ENCODE data around the gene RPS3.
"Not testable (repeated sequence)": the region's sequence is repeated elsewhere in the genome, so short reads cannot be mapped to it uniquely, and the experiment has no call there.

The RPS3 gene

DNA sequence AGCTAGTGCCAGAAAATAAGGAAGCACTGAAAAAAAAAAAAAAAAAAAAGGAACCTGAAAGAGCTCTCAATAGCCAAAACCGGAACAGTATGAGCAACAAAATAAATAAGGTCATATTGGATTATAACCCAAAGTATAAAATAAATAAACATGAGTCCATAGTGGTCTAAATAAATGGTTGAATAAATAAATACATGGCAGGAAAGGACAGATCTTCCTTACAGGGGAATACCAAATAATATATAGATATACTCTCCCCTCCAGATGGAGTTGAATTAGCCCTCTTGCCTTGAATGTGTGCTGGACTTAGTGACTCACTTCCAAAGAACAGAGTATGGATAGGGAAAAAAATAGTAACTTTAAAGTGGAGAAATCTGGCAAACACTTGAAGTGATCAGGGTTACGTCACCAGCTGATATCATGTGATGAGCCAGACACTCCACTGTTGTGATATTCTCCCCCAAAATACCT is 33.6 kb upstream of the RPS3 start:
- no peak overlapping the region for H3K27ac ChIP-seq (ENCODE audit: low read depth, low read length)
- no peaks in the 10 kb centered on the region for H3K36me3 ChIP-seq (ENCODE audit: insufficient read depth, low read length)
- no peak overlapping the region for H3K9ac ChIP-seq (ENCODE audit: low read depth, low read length)
- 88% methylated on average over 1 of the region's 2 CpGs for WGBS
- no peaks in the 10 kb centered on the region for H3K4me1 ChIP-seq (ENCODE audit: insufficient read depth, low read length)
- no peaks in the 10 kb centered on the region for H3K9me3 ChIP-seq (ENCODE audit: insufficient read depth, low read depth, low read length)
- no peaks in the 10 kb centered on the region for H3K27me3 ChIP-seq (ENCODE audit: insufficient read depth, low read length)
- no peak overlapping the region for H3K4me3 ChIP-seq (ENCODE audit: low read length)

DNA sequence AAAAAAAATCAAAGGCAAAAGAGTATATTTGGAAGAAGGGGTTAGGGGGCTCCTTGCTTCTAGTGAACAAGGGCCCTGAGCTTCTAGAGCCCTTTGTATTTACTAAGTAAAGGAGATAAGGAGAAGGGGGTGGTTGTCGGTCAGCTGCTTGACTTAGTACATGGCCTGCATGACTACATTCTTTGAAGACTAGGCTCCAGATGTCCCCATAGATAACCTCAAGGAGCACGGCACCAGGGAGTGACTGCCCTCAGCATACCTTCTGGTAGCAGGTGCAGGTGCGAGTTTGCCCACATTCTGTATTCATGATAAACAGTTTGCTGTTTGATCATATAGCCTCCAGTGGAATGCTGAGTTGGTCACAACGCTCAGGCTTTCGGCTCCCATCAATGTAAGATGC is 32.5 kb upstream of the RPS3 start:
- H3K9ac ChIP-seq (ENCODE audit: low read depth, low read length); H3K36me3 ChIP-seq (ENCODE audit: insufficient read depth, low read length); H3K4me1 ChIP-seq (ENCODE audit: insufficient read depth, low read length); H3K27me3 ChIP-seq (ENCODE audit: insufficient read depth, low read length); H3K9me3 ChIP-seq (ENCODE audit: insufficient read depth, low read depth, low read length); H3K4me3 ChIP-seq (ENCODE audit: low read length); H3K27ac ChIP-seq (ENCODE audit: low read depth, low read length): not testable (repeated sequence)
- WGBS = 93% methylated on average over 5 of the region's 5 CpGs

DNA sequence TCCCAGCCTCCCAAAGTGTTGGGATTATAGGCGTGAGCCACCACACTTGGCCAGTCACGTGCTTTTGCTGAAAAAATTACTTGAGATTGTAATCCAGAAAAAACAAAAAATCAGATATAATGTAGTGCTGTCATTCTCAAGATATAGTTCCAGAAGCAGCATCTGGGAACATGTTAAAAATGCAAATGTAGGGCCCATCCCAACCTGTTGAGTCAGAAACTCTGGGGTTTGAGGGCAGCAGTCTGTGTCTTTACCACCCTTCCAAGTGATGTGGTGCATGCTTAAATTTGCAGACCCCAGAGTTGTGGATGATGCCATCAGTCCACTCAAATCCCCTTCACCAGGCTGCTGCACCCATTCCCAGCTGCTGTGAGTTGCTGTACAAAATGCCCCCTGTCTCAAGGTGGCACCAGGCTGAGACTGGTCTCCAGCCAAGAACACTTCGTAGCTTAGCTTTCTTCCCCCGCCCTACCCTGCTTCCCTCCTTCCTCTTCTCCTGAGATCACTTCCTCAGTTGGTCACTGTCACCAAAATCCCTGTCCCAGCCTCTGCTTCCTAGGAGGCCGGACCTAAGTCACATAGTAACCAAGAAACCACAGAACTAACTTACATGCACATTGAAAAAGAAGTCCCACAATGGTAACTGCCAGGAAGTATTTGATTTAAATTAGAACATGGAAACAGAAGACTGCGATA is 29.6 kb upstream of the RPS3 start:
- H3K36me3 ChIP-seq (ENCODE audit: insufficient read depth, low read length) = no peaks in the 10 kb centered on the region
- H3K9ac ChIP-seq (ENCODE audit: low read depth, low read length) = no peak overlapping the region
- 93% methylated on average over 6 of the region's 6 CpGs for WGBS
- no peaks in the 10 kb centered on the region for H3K27me3 ChIP-seq (ENCODE audit: insufficient read depth, low read length)
- H3K4me1 ChIP-seq (ENCODE audit: insufficient read depth, low read length) = no peaks in the 10 kb centered on the region
- H3K9me3 ChIP-seq (ENCODE audit: insufficient read depth, low read depth, low read length) = no peaks in the 10 kb centered on the region
- no peak overlapping the region for H3K27ac ChIP-seq (ENCODE audit: low read depth, low read length)
- no peak overlapping the region for H3K4me3 ChIP-seq (ENCODE audit: low read length)

DNA sequence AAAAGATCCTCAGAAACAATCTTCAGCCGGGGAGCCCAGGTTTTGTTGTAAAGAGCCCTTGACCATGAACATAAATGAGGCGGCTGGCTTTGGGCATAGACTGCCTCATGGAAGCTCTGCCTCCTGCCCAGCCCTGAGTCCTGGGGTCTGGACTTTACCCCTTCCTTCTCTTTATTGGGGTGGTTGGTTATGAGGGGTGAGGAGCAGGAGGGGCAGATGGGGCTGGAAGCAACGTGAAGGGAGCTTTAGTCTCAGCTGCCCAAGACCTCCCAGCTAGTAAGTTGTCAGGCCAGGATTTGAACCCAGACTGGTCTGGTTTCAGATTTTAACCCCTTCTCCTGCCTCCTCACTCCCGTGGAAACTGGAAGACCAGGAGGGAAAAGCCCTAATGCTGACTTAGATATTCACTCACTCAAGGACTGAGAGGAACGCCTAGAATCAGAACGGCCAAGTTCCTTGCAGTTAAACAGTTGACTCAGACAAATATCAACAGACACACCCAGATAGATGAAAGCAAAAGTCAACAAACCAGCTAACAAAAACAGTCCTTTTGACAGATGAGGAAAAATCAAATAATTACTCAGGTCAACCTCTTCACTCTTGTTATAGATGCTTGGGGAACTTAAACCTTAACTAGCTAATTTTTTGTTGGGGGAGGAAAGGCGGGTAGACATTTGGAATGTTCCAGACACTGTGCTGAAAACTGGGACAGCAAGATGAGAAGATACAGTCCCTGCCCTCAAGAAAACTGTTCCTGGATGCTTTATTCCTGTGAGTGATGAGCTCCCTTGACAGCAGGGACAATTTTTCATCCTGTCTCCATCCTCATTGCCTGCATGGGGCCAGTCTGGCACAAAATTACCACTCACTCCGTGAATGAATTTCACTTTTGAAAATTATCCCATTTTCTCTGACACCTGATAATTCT is 27.1 kb upstream of the RPS3 start:
- 88% methylated on average over 8 of the region's 8 CpGs for WGBS
- Histone ChIP-seq H3K27ac (ENCODE audit: low read depth, low read length) (no peak overlapping the region), H3K9ac (ENCODE audit: low read depth, low read length) (no peak overlapping the region), H3K4me1 (ENCODE audit: insufficient read depth, low read length) (no peaks in the 10 kb centered on the region), H3K9me3 (ENCODE audit: insufficient read depth, low read depth, low read length) (no peaks in the 10 kb centered on the region), H3K4me3 (ENCODE audit: low read length) (no peak overlapping the region), H3K36me3 (ENCODE audit: insufficient read depth, low read length) (no peaks in the 10 kb centered on the region), H3K27me3 (ENCODE audit: insufficient read depth, low read length) (no peaks in the 10 kb centered on the region)

DNA sequence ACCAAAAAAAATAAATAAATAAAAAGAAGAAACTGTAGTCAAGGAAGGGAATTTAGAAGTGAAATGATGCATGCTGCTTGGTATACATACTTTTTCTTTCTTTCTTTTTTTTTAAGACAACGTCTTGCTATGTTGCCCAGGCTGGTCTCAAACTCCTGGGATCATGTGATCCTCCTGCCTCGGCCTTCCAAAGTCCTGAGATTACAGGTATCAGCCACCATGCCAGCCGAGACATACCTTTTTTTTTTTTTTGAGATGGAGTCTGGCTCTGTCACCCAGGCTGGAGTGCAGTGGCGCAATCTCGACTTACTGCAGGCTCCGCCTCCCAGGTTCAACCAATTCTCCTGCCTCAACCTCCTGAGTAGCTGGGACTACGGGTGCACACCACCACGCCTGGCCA is 26.1 kb upstream of the RPS3 start:
- H3K9ac ChIP-seq (ENCODE audit: low read depth, low read length) = no peak overlapping the region
- no peaks in the 10 kb centered on the region for H3K4me1 ChIP-seq (ENCODE audit: insufficient read depth, low read length)
- no peak overlapping the region for H3K4me3 ChIP-seq (ENCODE audit: low read length)
- 91% methylated on average over 8 of the region's 8 CpGs for whole genome bisulfite sequencing
- H3K36me3 ChIP-seq (ENCODE audit: insufficient read depth, low read length) = no peaks in the 10 kb centered on the region
- H3K9me3 ChIP-seq (ENCODE audit: insufficient read depth, low read depth, low read length) = no peaks in the 10 kb centered on the region
- H3K27ac ChIP-seq (ENCODE audit: low read depth, low read length) = no peak overlapping the region
- H3K27me3 ChIP-seq (ENCODE audit: insufficient read depth, low read length) = no peaks in the 10 kb centered on the region

DNA sequence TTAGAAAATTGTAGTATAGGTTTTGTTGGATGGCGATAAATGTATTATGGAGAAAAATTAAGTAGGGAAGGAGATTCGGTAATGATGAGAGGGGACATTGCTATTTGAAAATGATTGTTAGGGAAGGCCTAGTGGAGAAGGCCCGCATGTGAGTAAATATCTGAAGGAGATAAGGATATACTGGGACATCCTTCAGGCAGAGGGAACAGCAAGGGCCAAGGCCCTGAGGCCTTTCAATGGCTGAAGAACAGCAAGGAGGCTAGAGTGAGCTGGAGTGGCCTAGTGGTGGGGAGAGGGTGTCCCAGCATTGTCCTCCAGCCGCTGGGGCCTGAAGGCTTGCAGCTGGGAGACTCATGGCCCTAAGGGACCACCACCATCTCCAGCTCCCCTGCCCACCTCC is 24.7 kb upstream of the RPS3 start:
- Histone ChIP-seq H3K36me3 (ENCODE audit: insufficient read depth, low read length) (no peaks in the 10 kb centered on the region), H3K4me1 (ENCODE audit: insufficient read depth, low read length) (no peaks in the 10 kb centered on the region), H3K27me3 (ENCODE audit: insufficient read depth, low read length) (no peaks in the 10 kb centered on the region), H3K4me3 (ENCODE audit: low read length) (no peak overlapping the region), H3K9ac (ENCODE audit: low read depth, low read length) (no peak overlapping the region), H3K9me3 (ENCODE audit: insufficient read depth, low read depth, low read length) (no peaks in the 10 kb centered on the region), H3K27ac (ENCODE audit: low read depth, low read length) (no peak overlapping the region)
- 91% methylated on average over 4 of the region's 4 CpGs for WGBS

DNA sequence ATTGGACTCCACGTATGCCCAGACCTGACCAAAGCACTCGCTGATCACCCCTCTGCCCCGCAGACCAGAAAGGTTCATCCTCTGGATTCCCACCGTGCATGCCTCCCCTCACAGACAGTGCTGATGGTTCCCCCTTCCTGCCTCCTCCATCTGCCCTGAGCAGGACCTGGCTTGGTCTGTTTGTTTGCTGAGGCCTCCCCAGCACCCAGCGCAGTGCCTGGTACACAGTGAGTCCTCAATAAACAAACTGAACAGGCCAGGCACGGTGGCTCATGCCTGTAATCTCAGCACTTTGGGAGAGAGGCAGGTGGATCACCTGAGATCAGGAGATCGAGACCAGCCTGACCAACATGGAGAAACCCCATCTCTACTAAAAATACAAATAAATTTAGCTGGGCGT is 23.7 kb upstream of the RPS3 start:
- Histone ChIP-seq H3K27me3 (ENCODE audit: insufficient read depth, low read length) (no peaks in the 10 kb centered on the region), H3K4me3 (ENCODE audit: low read length) (no peak overlapping the region), H3K9ac (ENCODE audit: low read depth, low read length) (no peak overlapping the region), H3K27ac (ENCODE audit: low read depth, low read length) (no peak overlapping the region), H3K4me1 (ENCODE audit: insufficient read depth, low read length) (no peaks in the 10 kb centered on the region), H3K9me3 (ENCODE audit: insufficient read depth, low read depth, low read length) (no peaks in the 10 kb centered on the region), H3K36me3 (ENCODE audit: insufficient read depth, low read length) (no peaks in the 10 kb centered on the region)
- 94% methylated on average over 8 of the region's 8 CpGs for WGBS

DNA sequence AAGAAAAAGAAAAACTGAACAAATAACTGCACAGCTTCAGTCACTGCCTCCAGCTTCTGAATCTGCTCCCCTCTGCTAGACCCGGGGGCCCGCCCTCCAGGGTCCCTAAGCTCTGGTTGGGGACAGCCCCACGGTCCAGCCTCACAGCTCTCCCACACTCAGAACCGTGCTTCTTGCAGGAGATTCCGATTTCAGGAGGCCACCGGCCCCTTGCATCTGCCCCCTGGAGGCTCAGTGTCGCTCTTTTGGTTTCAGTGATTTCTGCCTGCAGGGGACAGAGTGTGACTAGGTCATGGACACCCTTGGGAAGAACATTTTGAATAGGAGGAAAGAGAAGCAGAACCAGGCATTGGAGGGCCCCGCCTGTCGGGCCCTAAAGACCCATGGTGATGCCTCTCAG is 23.1 kb upstream of the RPS3 start:
- Histone ChIP-seq H3K4me3 (ENCODE audit: low read length) (no peak overlapping the region), H3K9ac (ENCODE audit: low read depth, low read length) (no peak overlapping the region), H3K27me3 (ENCODE audit: insufficient read depth, low read length) (no peaks in the 10 kb centered on the region), H3K27ac (ENCODE audit: low read depth, low read length) (no peak overlapping the region), H3K36me3 (ENCODE audit: insufficient read depth, low read length) (no peaks in the 10 kb centered on the region), H3K4me1 (ENCODE audit: insufficient read depth, low read length) (no peaks in the 10 kb centered on the region), H3K9me3 (ENCODE audit: insufficient read depth, low read depth, low read length) (no peaks in the 10 kb centered on the region)
- 77% methylated on average over 9 of the region's 9 CpGs for WGBS

DNA sequence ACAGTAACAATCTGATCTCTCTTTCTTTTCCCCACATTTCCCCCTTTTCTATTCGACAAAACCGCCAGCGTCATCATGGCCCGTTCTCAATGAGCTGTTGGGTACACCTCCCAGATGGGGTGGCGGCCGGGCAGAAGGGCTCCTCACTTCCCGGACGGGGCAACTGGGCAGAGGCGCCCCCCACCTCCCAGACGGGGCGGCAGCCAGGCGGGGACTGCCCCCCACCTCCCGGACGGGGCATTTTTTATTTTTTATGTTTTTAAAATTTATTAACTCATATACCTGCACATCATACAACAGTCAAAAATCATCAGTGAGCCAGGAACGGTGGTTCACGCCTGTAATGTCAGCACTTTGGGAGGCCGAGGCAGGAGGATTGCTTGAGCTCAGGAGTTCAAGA is 20.5 kb upstream of the RPS3 start:
- not testable (repeated sequence) for H3K27me3 ChIP-seq (ENCODE audit: insufficient read depth, low read length); H3K27ac ChIP-seq (ENCODE audit: low read depth, low read length); H3K36me3 ChIP-seq (ENCODE audit: insufficient read depth, low read length); H3K9ac ChIP-seq (ENCODE audit: low read depth, low read length); H3K4me1 ChIP-seq (ENCODE audit: insufficient read depth, low read length); H3K4me3 ChIP-seq (ENCODE audit: low read length); H3K9me3 ChIP-seq (ENCODE audit: insufficient read depth, low read depth, low read length)
- 93% methylated on average over 12 of the region's 17 CpGs for WGBS

DNA sequence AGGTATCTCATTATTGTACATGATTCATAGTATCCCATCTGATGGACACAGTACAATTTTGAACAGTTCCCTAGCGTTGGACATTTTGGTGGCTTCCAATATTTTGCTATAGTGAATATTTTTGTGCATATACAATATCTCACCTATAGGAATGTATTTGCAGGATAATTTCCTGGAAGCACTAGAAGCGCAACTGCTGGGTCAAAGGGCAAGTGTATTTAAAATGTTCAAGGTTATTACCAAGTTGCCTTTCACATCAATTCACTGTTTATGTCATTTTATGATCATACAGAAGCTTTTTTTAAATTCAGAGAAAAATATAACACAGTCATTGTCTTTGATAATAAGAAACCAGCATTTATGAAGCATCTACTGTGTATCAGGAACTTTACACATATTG is 19.1 kb upstream of the RPS3 start:
- WGBS = no CpG with 5 or more reads among the region's 2 CpGs
- H3K27ac ChIP-seq (ENCODE audit: low read depth, low read length) = no peak overlapping the region
- H3K9me3 ChIP-seq (ENCODE audit: insufficient read depth, low read depth, low read length) = no peaks in the 10 kb centered on the region
- no peak overlapping the region for H3K9ac ChIP-seq (ENCODE audit: low read depth, low read length)
- H3K4me3 ChIP-seq (ENCODE audit: low read length) = no peak overlapping the region
- peaks cover 3% of the 10 kb centered on the region; the same call in 1 of the 2 replicates for H3K4me1 ChIP-seq (ENCODE audit: insufficient read depth, low read length)
- no peaks in the 10 kb centered on the region for H3K27me3 ChIP-seq (ENCODE audit: insufficient read depth, low read length)
- H3K36me3 ChIP-seq (ENCODE audit: insufficient read depth, low read length) = no peaks in the 10 kb centered on the region

DNA sequence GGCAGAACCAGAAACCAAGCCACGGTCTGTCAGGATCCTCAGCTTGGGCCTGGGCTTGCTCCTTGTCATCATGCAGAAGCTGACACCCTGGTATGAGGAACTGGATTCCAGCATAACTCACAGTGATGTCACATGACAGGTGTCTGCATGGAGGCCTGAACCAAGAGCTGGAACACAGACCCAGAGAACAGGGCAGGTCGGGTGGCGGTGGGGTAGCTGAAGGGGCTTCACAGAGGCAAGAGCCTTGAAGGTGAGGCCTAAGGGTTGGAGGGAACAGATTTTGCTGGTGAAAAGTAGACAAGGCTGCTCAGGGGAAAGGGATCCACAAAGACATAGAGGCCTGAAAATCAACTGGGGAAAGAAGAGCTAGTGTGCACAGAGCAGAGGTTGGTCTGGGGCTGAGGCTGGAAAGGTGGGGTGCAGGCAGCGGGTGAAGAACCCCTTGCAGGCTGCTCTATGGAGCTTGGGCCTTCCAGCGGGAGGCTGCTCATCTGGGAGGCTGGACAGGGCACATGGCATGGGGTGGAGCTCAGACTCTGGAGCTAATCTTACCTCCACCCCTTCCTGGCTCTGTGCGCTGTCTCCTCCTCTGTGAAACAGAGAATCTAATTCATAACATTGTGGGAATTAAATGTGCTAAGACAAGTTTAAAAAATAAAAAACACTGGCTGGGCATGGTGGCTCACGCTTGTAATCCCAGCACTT is 18.4 kb upstream of the RPS3 start:
- H3K36me3 ChIP-seq (ENCODE audit: insufficient read depth, low read length) = no peaks in the 10 kb centered on the region
- no peaks in the 10 kb centered on the region for H3K27me3 ChIP-seq (ENCODE audit: insufficient read depth, low read length)
- H3K4me3 ChIP-seq (ENCODE audit: low read length) = no peak overlapping the region
- H3K4me1 ChIP-seq (ENCODE audit: insufficient read depth, low read length) = peaks cover 3% of the 10 kb centered on the region; the same call in 1 of the 2 replicates
- H3K27ac ChIP-seq (ENCODE audit: low read depth, low read length) = no peak overlapping the region
- no peak overlapping the region for H3K9ac ChIP-seq (ENCODE audit: low read depth, low read length)
- 87% methylated on average over 6 of the region's 7 CpGs for WGBS
- H3K9me3 ChIP-seq (ENCODE audit: insufficient read depth, low read depth, low read length) = no peaks in the 10 kb centered on the region
